SW480 (cell line): Measurements from ENCODE around the gene POSTN.

Experiments
- DNase-seq: peaks from one replicate; pipeline ENCODE4 v3.0.0-alpha.2; 2016; ENCODE audit warnings: low spot score

Gene POSTN, protein sequence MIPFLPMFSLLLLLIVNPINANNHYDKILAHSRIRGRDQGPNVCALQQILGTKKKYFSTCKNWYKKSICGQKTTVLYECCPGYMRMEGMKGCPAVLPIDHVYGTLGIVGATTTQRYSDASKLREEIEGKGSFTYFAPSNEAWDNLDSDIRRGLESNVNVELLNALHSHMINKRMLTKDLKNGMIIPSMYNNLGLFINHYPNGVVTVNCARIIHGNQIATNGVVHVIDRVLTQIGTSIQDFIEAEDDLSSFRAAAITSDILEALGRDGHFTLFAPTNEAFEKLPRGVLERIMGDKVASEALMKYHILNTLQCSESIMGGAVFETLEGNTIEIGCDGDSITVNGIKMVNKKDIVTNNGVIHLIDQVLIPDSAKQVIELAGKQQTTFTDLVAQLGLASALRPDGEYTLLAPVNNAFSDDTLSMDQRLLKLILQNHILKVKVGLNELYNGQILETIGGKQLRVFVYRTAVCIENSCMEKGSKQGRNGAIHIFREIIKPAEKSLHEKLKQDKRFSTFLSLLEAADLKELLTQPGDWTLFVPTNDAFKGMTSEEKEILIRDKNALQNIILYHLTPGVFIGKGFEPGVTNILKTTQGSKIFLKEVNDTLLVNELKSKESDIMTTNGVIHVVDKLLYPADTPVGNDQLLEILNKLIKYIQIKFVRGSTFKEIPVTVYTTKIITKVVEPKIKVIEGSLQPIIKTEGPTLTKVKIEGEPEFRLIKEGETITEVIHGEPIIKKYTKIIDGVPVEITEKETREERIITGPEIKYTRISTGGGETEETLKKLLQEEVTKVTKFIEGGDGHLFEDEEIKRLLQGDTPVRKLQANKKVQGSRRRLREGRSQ

DNA sequence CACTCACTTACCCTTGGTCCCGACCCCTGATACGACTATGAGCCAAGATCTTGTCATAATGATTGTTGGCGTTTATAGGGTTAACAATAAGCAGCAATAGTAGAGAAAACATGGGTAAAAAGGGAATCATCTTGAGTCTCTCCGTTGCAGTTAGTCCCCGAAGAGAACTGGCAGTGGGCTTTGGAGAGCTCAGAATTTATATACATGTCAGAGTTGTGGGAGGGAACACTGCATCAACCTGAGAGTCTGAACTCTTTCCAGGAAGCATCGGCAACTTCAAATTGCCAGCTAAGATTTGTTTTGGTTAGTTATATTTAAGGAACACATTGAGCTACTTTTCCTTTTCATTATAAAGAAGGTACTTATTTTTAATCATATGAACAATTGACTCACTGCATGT lies at the start of gene POSTN:
TSS of gene POSTN (minus strand) at position 172 of the 400 bp plus-strand sequence. CDS start at position 130, 42 bp downstream.
- no peak for DNase-seq

DNA sequence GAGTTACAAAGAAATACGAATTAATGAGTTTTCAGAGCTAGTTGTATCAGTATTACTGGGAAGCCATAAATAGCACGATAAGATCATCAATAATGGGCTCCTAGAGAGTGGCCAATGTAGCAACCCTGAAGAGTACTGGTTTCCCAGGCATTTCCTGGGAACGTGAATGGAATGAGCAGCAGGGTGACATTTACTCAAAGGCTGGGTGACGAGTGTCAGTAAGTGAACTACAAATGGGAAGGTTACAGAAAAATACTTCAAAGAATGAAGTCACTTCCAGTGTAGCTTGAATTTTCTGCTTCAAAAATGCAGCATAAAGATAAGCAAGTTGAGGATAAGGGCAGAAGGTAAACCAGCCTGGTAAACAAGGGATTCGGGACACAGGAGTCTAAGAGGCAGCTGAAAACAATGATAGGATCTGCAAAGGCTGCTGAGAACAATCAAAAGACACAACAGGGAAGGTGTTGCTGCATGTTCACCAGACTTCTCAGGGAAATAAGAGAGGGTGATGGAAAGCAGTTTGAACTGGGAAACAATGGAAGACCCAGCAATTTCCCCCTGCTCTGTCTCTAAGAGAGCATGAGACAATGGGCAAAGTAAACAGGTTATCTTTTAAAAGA lies 48.6 kb upstream of the POSTN start:
- no peak for DNase-seq

DNA sequence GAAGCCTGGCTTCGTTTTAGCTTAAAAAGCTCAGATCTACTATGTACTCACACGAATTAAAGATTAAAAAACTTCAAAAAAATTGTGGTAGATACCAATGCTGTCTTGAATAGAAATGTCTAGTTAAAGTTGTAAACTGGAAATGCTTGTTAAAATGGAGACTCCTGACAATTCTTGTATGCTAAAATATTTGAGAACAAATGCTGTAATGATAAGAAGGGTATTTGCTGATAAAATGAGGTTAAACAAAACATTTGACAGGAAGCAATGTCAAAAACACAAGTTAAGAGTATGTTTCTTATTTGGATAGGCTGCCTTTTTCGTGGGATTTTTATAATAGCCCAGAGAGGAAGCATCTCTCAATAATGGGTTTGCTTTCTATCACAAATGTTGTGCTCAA lies 48.0 kb upstream of the POSTN start:
- DNase-seq = no peak

DNA sequence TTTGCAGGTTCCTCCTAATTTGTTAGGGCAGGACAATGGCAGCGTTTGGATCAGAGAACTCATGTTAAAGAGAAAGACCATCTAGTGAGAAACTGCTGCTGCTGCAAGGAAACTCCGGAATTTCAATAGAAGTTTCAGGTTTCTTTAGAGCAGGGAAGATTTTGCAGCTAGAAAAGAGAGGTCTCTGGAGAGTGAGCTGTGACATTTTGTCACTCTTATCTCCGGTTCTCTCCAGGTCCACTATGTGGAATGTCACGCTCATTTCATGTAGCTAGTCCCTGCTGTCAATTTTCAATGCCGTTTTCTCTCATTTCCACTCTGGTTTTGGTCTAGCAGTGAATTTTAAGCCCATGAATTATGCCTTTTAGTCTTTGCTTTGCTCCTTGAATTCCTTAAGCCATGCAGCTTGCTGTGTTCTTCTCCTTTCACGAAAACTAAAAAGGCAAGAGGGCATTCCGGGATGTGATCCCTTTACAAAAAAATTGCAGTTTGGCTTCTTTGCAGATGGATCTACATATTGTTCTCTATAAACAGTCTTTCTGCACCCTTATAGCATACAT lies 46.7 kb upstream of the POSTN start:
- no peak for DNase-seq

DNA sequence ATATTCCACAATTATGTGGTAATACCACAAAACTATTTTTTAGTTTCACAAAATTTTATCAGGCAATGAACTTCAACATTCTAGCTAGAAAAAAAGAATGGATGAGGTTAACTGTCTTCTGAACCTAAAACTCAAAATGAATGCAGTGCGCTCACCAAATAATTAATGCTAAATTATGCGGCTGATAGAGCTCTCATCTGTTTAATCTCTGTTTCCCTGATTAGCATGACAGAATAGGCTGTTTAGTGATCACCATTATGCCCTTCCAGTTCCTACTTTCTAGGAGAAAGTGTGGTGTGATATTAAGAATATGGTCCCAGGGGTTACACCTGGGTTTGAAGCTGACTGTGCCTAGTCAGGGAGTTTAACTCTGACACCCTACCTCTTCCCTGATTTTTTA lies 42.8 kb upstream of the POSTN start:
- no peak for DNase-seq

DNA sequence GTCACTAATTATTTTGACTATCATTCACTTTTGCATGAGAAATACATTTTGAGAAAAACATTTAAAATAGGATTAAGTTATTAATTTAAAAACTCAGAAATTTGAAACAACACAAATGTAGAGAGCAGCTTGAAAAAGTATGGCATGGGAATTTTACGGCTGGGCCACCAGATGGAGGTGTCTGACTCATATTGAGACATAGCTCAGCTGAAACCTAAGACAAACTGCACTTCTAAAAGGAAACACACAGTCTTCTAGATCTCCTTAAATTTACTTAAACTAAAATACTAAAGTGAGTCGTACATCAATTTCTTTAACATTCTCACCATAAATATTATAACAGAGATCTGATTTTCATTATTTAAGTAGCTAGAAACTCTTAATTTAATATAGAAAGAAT lies 41.9 kb upstream of the POSTN start:
- DNase-seq = peak; percentile 44

DNA sequence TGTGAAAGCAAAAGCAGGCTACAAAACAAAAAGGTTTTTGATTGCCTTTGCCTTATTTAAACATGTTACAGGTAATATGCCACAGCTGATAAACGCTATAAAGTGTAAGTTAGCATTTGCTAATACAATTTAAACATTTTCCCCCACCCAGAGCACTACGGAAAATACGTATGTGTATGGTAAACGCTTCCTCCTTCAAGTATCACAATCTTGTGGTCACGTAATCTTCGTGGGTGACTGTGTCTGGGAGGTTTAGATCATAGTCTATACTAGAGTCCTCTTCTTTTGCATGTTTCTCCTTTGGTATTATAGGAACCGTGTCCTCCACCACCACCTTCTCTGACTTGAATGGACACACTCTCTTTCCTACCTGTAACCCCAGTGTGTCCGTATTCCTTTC lies 38.1 kb upstream of the POSTN start:
- DNase-seq = no peak

DNA sequence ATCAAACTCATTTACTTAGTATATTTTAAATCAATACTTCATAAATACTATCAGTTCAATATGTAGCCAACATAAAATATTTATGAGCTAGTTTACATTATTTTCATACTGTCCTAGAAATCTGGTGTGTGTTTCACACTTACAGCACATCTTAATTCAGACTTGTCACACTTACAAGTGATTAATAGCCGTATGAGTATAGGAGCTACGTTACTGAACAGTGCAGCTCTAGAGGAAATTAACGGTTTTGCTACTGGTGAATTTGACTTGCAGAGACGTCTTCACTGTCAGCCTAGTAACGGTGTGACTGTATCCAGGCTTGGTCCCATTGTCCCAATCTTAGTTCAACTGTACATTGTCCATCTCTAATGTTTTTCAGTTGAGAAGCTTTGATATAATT lies 33.7 kb upstream of the POSTN start:
- DNase-seq = no peak

DNA sequence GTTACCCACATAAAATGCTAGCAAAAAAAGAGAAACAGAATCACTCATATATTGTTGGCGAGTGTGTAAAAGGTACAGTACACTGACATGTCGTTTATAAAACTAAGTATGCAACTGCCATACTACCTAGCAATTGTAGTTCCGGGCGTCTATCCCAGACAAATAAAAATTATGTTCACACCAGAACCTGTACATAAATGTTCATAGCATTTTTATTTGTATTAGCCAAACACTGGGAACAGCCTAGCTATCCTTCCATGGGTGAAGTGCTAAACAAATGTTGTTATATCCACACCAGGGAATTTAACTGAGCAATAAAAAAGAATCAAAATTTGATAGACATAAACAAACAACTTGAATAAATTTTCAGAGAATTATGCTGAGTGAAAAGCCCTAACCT lies 28.9 kb upstream of the POSTN start:
- no peak for DNase-seq

DNA sequence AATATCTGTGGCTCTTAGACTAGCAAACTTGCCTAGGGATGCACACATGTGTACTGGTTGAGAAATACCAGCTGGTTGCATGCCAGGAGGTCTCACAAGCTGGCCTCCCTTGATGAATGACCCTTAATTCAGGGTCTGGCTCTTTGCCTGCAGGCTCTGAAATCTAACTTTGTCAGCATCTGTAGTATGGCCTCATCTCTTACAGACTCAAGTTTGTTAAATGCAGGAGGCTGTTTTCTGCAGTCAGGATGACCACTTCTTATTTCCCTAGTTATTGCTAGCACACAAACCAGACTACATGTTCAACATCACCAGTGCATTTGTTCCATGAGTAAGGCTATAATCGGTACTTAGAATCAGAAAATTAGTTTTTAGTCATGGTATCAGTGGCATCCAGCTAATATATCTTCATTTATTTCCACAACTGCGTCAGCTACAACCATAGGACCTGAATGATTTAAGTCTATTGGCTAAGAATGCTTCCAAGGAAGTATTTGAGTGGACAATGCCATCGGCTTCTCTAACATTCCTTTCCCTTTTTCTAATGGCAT lies 23.3 kb upstream of the POSTN start:
- no peak for DNase-seq

DNA sequence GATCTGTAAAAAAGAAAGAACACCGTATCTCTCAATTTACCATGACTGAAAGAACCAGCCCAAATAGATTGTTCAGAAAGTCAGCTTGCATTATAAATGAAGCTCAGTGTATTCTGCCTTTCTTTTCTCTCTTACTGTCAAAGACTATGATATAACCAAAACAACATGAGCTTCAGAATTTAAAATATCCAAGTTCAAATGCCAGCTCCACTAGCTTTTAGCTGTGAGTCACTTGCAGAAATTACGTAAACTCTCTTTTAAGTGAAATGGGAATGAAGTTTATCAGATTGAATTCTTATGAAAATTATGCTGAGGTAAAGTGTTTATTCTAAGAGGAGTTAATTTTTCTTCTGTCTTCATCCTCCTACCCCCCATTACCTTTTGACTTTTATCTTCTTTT lies 20.0 kb upstream of the POSTN start:
- no peak for DNase-seq

DNA sequence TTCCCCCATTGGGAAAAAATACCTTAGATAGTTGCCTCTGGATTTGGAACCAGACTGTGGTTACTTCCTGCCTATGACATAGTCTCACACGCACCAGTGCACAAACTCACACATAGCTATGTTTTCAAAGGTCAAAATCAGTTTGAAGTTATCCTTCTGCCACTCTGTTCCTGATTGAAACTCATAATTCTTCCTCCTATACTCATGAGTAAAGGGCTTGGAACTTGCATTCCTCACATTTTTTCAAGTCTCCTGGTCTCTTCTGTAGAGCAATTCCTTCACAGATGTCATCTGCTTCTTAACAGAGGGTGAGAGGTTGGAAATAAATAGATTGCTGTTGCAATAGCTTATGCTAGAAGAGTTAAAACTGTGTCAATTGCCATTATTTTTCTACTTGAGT lies 18.6 kb upstream of the POSTN start:
- DNase-seq = no peak

DNA sequence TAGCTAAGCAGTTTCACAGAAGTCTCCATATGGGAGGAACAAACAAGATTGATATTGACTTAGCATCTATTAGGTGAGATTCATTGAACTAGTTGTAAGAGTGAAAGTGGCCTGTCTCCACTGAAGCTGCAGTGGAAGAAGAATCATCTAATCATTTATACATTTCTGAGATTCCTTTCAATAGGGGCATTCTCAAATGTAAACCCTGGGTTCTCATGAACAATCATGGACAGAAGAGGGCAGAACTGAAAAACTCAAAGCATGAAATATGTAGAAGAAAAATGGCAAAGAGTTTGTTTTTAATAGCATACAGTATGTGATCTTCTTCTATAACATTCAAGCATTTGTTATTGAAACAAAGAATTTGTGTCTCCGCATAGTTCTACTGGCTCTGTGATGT lies 17.6 kb upstream of the POSTN start:
- no peak for DNase-seq

DNA sequence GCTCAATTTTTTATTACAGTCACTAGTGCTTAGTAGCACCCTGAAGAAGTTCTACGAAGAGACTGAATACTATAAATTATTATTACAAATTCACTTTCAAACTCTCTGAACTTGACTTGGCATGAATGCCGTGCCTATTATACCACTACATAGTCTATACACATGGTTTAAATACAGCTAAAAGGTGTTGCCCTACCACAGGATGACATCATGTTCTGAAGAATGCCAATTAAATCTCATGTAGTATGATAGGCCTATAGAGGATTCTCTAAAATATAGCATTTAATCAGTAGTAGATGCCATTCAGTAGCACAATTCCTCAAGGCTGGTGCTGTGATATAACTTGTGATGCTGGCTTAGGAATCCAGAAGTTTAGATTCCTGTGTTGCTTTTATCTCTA lies 16.7 kb upstream of the POSTN start:
- DNase-seq = no peak

DNA sequence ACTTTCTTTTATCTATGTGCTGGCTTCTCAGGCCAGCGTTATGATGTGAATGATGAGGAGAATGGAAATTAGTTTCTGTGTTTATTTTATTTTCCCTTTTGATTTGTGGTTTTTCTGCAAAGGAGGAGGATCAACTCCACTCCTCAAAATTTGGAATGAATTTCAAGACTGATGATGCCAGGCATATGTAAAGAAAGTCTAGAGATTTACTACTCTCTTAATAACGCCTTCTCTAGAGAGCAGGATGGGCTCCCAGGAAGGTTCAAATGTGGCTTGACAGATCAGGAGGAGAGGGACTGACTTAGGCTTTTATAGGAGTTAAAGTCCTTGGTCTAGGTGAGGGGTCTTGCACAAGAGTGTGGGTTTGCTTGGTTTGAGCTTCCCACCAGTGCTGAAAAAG lies 15.1 kb upstream of the POSTN start:
- DNase-seq = no peak

DNA sequence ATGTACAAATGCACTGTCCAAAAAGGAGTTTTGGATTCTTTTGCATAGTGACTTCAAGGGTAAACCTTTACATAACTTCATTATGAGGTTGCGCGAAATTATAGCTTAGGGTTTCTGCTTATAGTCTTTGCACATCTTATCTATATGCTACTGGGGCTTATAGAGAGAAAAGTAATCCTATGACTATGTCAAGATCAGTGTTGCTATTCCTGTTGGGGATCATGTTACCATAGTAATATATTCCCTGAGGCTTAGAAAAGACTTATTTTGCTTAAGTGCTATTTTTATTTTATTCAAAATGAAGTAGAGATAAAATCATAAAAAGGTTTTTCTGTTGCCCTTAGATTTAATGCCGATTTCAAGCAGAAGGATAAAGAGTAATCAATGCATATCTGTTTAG lies 14.7 kb upstream of the POSTN start:
- DNase-seq = no peak

DNA sequence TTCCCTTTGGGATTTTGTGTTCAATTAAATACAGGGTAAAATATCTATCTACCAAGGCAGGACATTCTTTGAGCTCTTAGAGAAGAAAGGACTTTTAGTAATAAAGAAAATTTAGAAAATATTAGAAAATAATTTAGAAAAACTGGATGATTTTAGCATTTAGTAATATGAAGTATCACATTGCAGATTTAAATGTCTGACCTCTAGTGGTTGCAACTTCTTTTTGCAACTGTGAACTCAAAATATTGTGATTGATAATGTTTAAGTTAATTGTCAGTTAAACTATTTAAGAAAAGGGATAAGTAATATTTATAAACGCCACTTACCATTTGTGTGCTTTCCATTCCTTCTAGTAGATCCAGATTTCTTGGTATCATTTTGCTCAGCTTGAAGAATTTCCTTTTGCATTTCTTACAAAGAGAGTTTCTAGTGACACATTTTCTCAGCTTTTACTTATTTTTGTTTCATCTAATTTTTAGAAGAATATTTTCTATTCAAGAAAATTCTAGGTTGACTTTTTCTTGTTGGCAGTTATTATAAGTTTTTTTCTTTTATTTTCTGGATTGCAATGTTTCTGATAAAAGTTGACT lies 10.3 kb upstream of the POSTN start:
- no peak for DNase-seq

DNA sequence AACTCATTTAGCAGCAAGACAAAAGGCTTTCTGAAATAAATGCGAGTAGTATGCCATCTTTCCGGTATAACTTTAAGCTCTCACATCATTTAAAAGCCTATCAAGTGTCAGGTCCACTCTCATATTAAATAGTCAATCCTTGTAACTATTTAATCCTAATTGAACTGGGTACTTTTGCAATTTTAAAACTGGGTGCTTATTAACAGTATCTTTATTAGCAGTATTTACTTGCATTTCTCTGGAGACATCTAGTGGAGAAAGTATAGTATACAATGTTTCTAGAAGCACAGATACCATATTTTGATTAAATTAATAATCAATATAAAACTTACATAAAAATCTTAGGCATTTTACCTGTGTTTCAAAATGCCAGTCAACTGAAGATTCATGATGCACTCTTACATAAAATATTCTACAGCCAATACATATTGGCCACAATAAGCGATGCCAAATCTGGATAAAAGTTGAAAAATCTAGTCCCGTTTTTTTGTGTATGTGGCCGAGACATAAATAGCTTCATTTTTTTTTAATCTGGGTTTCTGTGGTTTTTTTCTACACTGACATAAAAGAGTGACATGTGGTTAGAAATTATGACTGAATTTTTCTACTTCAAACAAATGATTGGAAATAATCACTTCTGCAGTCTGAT lies 4.3 kb upstream of the POSTN start:
- DNase-seq = peak; percentile 36

DNA sequence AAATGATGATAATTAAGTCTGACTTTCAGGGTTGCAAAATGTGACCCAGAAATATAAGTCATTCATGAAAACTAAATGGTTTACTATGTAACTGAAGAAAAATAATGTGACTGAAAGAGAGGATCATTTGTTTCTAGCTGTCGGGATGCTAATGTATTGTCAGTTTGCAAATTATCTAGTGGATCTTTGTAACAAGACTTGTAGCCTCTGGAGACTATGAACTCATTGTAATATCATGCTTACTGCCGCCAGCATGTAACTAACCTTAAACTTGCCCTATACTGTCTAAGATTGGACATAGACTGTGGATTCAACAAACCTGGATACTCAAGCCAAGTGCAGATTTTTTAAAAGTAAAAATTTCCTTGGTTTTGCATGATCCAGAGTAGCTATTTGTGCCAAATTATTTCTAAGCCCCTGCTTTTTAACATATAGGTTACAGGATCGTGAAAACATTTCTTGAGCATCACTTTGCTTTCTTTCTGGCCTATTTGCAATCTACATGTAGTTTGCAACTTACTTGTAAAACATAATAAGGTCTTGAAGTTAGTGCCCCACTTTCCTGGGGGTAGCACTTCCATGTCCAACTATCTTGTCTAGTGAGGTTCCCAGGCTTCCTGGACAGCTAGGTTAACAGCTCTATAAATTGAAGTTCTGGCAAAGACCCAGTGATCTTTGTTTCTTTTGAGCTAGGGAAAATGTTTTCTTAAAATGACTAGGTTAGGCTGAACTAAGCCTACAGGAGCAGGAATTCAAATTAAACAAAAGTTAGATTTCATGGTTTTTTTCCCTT lies 3.3 kb upstream of the POSTN start:
- no peak for DNase-seq

DNA sequence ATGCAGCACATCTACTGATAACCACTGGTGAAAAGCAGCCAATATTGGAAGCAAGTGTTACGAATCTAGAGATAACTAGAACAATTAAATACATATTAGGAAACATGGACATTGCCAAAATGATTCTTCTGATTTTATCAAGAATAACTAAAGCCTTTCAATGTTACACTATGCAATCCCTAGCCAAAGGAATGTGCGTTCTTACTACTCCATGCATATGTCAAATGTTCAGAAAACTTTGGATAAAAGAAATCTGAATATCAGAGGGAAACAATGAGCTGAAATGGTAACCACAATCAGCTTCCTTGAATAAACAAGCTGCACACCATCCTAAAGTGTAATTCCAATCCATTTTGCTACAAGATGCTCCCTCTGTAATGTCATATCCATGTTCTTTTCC lies 951 bp upstream of the POSTN start:
- DNase-seq = no peak
